ENCODE data around the gene IFNE.
"Not testable (repeated sequence)": the region's sequence is repeated elsewhere in the genome, so short reads cannot be mapped to it uniquely, and the experiment has no call there.

IFNE gene

DNA sequence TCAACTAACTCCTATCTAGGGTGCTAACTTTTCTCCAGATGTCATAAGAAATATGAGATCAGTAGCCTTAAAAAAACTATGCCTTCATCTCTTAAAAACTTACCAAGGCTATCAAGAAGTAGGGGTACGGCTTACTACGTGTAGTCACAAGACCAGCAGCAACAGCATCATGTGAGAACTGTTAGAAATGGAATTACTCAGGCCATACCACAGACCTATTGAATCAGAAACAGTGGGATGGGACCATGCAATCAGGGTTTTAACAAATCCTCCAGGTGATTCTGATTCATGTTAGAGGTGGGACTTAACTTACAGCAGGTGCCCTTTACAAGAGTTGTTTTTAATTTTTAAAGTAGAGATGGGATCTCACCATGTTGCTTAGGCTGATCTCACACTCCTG, 4.6 kb downstream of the IFNE start:
- H3K4me3 ChIP-seq (ENCODE audit: low read length), result no peak overlapping the region
- H3K9ac ChIP-seq (ENCODE audit: low read length), result no peak overlapping the region
- H3K27me3 ChIP-seq (ENCODE audit: control insufficient read depth, insufficient read depth, low read length), result no peaks in the 10 kb centered on the region
- H3K27ac ChIP-seq (ENCODE audit: low read depth, low read length), result no peak overlapping the region
- H3K36me3 ChIP-seq (ENCODE audit: control insufficient read depth, insufficient read depth, low read length), result no peaks in the 10 kb centered on the region
- H3K4me1 ChIP-seq (ENCODE audit: control insufficient read depth, insufficient read depth, low read length), result no peaks in the 10 kb centered on the region

DNA sequence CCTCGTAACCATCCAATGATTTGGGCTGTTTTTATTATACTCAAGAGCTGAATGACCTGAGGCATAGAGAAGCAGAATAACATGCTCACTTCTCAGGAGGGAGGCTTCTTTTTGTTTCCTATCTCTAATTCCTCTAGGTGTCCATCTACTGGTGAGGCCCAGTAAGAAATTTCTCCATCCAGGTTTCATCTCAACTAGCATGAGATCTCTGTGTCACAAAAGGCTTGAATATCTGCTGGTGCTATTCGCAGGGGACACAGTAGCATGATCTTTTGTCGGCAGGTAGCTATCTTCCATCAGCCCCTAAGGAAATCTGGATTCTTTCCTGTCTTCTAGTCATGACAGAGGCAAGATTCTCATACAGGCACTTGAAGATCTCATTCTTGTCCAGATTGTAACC, 8.9 kb downstream of the IFNE start:
- Histone ChIP-seq H3K4me3 (ENCODE audit: low read length) (no peak overlapping the region), H3K9ac (ENCODE audit: low read length) (no peak overlapping the region), H3K27ac (ENCODE audit: low read depth, low read length) (no peak overlapping the region), H3K4me1 (ENCODE audit: control insufficient read depth, insufficient read depth, low read length) (no peaks in the 10 kb centered on the region), H3K36me3 (ENCODE audit: control insufficient read depth, insufficient read depth, low read length) (no peaks in the 10 kb centered on the region), H3K27me3 (ENCODE audit: control insufficient read depth, insufficient read depth, low read length) (no peaks in the 10 kb centered on the region)

- Histone ChIP-seq H3K27me3 (ENCODE audit: control insufficient read depth, insufficient read depth, low read length) (no peaks in the 10 kb centered on the region), H3K9ac (ENCODE audit: low read length) (no peak overlapping the region), H3K4me3 (ENCODE audit: low read length) (no peak overlapping the region), H3K4me1 (ENCODE audit: control insufficient read depth, insufficient read depth, low read length) (no peaks in the 10 kb centered on the region), H3K36me3 (ENCODE audit: control insufficient read depth, insufficient read depth, low read length) (no peaks in the 10 kb centered on the region), H3K27ac (ENCODE audit: low read depth, low read length) (no peak overlapping the region)
Observed at GRCh38 chr9:21470126-21470525, 12.0 kb downstream of the IFNE start.

GRCh38 chr9:21465859-21466518, 16.1 kb downstream of the IFNE start:
- Histone ChIP-seq H3K36me3 (ENCODE audit: control insufficient read depth, insufficient read depth, low read length) (no peaks in the 10 kb centered on the region), H3K27ac (ENCODE audit: low read depth, low read length) (no peak overlapping the region), H3K4me1 (ENCODE audit: control insufficient read depth, insufficient read depth, low read length) (no peaks in the 10 kb centered on the region), H3K27me3 (ENCODE audit: control insufficient read depth, insufficient read depth, low read length) (no peaks in the 10 kb centered on the region), H3K4me3 (ENCODE audit: low read length) (no peak overlapping the region), H3K9ac (ENCODE audit: low read length) (no peak overlapping the region)

- H3K27me3 ChIP-seq (ENCODE audit: control insufficient read depth, insufficient read depth, low read length), result no peaks in the 10 kb centered on the region
- H3K4me1 ChIP-seq (ENCODE audit: control insufficient read depth, insufficient read depth, low read length), result no peaks in the 10 kb centered on the region
- no peak overlapping the region for H3K4me3 ChIP-seq (ENCODE audit: low read length)
- H3K9ac ChIP-seq (ENCODE audit: low read length), result no peak overlapping the region
- H3K27ac ChIP-seq (ENCODE audit: low read depth, low read length), result no peak overlapping the region
- H3K36me3 ChIP-seq (ENCODE audit: control insufficient read depth, insufficient read depth, low read length), result no peaks in the 10 kb centered on the region
Observed at GRCh38 chr9:21465138-21465537, 17.0 kb downstream of the IFNE start.

- Histone ChIP-seq H3K36me3 (ENCODE audit: control insufficient read depth, insufficient read depth, low read length) (no peaks in the 10 kb centered on the region), H3K4me3 (ENCODE audit: low read length) (no peak overlapping the region), H3K27ac (ENCODE audit: low read depth, low read length) (no peak overlapping the region), H3K27me3 (ENCODE audit: control insufficient read depth, insufficient read depth, low read length) (no peaks in the 10 kb centered on the region), H3K9ac (ENCODE audit: low read length) (no peak overlapping the region), H3K4me1 (ENCODE audit: control insufficient read depth, insufficient read depth, low read length) (no peaks in the 10 kb centered on the region)
Observed at GRCh38 chr9:21461377-21461776, 20.7 kb downstream of the IFNE start.

DNA sequence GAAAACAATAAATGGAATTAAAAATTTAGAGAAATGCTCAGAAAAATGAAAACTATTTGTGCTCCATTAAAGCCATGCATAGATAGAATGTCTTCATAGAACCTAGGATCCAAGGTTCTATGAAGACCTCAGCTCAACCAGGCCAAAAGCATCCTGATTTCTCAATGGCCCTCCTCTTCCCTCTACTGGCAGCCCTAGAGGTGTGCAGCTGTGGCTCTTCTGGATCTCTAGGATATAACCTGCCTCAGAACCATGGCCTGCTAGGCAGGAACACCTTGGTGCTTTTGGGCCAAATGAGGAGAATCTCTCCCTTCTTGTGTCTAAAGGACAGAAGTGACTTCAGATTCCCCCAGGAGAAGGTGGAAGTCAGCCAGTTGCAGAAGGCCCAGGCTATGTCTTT, 26.8 kb downstream of the IFNE start:
- Histone ChIP-seq H3K4me1 (ENCODE audit: control insufficient read depth, insufficient read depth, low read length) (no peaks in the 10 kb centered on the region), H3K9ac (ENCODE audit: low read length) (no peak overlapping the region), H3K4me3 (ENCODE audit: low read length) (no peak overlapping the region)

GRCh38 chr9:21454149-21454548, 28.0 kb downstream of the IFNE start:
- no peak overlapping the region for H3K4me3 ChIP-seq (ENCODE audit: low read length)
- H3K9ac ChIP-seq (ENCODE audit: low read length), result no peak overlapping the region
- H3K36me3 ChIP-seq (ENCODE audit: control insufficient read depth, insufficient read depth, low read length), result no peaks in the 10 kb centered on the region
- H3K27ac ChIP-seq (ENCODE audit: low read depth, low read length), result no peak overlapping the region
- no peaks in the 10 kb centered on the region for H3K27me3 ChIP-seq (ENCODE audit: control insufficient read depth, insufficient read depth, low read length)
- H3K4me1 ChIP-seq (ENCODE audit: control insufficient read depth, insufficient read depth, low read length), result no peaks in the 10 kb centered on the region

More for the DNA sequence above, 26.8 kb downstream of the IFNE start:
- Histone ChIP-seq H3K27ac (ENCODE audit: low read depth, low read length) (no peak overlapping the region), H3K36me3 (ENCODE audit: control insufficient read depth, insufficient read depth, low read length) (no peaks in the 10 kb centered on the region), H3K27me3 (ENCODE audit: control insufficient read depth, insufficient read depth, low read length) (no peaks in the 10 kb centered on the region)

- no peak overlapping the region for H3K4me3 ChIP-seq (ENCODE audit: low read length)
- no peak overlapping the region for H3K27ac ChIP-seq (ENCODE audit: low read depth, low read length)
- H3K4me1 ChIP-seq (ENCODE audit: control insufficient read depth, insufficient read depth, low read length), result no peaks in the 10 kb centered on the region
- no peaks in the 10 kb centered on the region for H3K27me3 ChIP-seq (ENCODE audit: control insufficient read depth, insufficient read depth, low read length)
- no peak overlapping the region for H3K9ac ChIP-seq (ENCODE audit: low read length)
- no peaks in the 10 kb centered on the region for H3K36me3 ChIP-seq (ENCODE audit: control insufficient read depth, insufficient read depth, low read length)
Observed at GRCh38 chr9:21452681-21453080, 29.4 kb downstream of the IFNE start.

DNA sequence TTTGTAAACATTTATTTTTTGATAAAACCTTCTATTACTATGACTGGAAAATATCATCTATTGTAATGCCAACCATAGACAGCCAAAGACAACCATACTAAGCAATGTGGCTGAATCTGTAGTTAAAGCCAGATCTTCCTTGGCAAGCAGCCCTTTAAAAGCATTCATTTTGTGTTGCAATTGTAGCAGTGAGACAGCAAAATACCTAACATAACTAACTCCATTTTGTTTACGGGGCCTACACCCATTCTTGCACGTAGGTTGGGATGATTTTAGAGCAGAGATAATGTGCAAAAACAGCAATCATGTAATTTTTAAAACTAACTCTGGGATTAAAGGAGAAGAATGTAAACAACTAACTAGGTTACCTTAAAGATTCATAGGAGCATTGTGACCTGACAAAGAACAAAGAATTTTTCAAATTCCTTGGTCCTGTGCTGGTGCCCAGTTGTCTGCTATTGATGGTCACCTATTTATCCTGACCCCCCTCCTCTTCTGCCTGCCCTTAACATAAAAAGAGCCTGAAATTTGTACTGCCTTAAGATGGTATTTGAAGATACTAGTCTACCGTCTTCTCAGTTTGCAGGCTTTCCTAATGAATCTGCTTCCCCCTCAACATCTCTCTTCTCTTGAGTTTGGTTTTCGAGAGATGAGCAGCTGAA, 31.2 kb downstream of the IFNE start:
- H3K4me3 ChIP-seq (ENCODE audit: low read length), result no peak overlapping the region

DNA sequence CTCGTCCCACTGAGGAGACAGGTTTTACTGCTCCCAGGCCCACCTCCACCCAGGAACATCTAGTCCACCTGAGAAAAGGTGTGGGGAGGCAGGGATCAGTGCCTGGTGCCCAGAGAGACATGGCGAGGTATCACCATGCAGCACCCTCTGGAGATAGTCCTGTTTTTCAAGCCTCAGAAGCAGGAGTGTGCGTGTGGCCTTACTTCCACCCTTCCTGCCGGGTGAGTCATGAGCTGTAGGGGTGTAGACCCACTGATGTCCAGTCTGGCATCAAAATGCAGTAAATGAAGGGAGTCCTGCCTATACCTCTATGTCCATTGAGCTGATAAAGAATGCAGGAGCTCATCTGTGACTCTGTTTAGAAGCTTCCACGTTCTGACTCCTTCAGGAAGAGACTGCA, 32.8 kb downstream of the IFNE start:
- H3K9ac ChIP-seq (ENCODE audit: low read length); H3K27me3 ChIP-seq (ENCODE audit: control insufficient read depth, insufficient read depth, low read length); H3K4me3 ChIP-seq (ENCODE audit: low read length): not testable (repeated sequence)

More for the DNA sequence above, 31.2 kb downstream of the IFNE start:
- H3K9ac ChIP-seq (ENCODE audit: low read length), result no peak overlapping the region
- no peaks in the 10 kb centered on the region for H3K27me3 ChIP-seq (ENCODE audit: control insufficient read depth, insufficient read depth, low read length)
- no peak overlapping the region for H3K27ac ChIP-seq (ENCODE audit: low read depth, low read length)
- H3K4me1 ChIP-seq (ENCODE audit: control insufficient read depth, insufficient read depth, low read length), result peaks cover 6% of the 10 kb centered on the region
- no peaks in the 10 kb centered on the region for H3K36me3 ChIP-seq (ENCODE audit: control insufficient read depth, insufficient read depth, low read length)

GRCh38 chr9:21443849-21444625, 38.1 kb downstream of the IFNE start:
- H3K9ac ChIP-seq (ENCODE audit: low read length), result no peak overlapping the region
- peaks cover 12% of the 10 kb centered on the region for H3K4me1 ChIP-seq (ENCODE audit: control insufficient read depth, insufficient read depth, low read length)
- H3K36me3 ChIP-seq (ENCODE audit: control insufficient read depth, insufficient read depth, low read length), result no peaks in the 10 kb centered on the region
- no peak overlapping the region for H3K27ac ChIP-seq (ENCODE audit: low read depth, low read length)
- H3K27me3 ChIP-seq (ENCODE audit: control insufficient read depth, insufficient read depth, low read length), result no peaks in the 10 kb centered on the region
- no peak overlapping the region for H3K4me3 ChIP-seq (ENCODE audit: low read length)

More for the DNA sequence above, 32.8 kb downstream of the IFNE start:
- peaks cover 12% of the 10 kb centered on the region for H3K4me1 ChIP-seq (ENCODE audit: control insufficient read depth, insufficient read depth, low read length)
- not testable (repeated sequence) for H3K27ac ChIP-seq (ENCODE audit: low read depth, low read length); H3K36me3 ChIP-seq (ENCODE audit: control insufficient read depth, insufficient read depth, low read length)
